AG09309 (cell line): ENCODE data around the gene RP2.

ENCODE experiments used
- DNase-seq: peaks from one replicate; pipeline ENCODE4 v3.0.0-alpha.2; 2010; ENCODE audit warnings: low read depth
- H3K4me3 ChIP-seq: 2 replicates; pipeline ENCODE4 v1.5.1; 2011; ENCODE audit warnings: mild to moderate bottlenecking, low read depth, low read length, moderate library complexity; ENCODE audit not compliant: control insufficient read depth
- CTCF ChIP-seq: IDR thresholded peaks from 2 replicates; pipeline ENCODE4 v1.5.1; 2011; ENCODE audit warnings: mild to moderate bottlenecking, low read depth, low read length, inconsistent platforms; ENCODE audit not compliant: insufficient read depth, control insufficient read depth; ENCODE audit errors: missing control alignments

The RP2 gene

GRCh38 chrX:46929439-46930261, 92.8 kb downstream of the RP2 start:
- no peak for DNase-seq
- TF ChIP-seq CTCF, result no peak
- no peak overlapping the region for H3K4me3 ChIP-seq
